Right kidney (tissue), 1 donor: ENCODE measurements around the gene FAM110A.
"Not testable (repeated sequence)": the region's sequence is repeated elsewhere in the genome, so short reads cannot be mapped to it uniquely, and the experiment has no call there.

Experiments
- DNase-seq: peaks from one replicate; pipeline ENCODE4 v3.0.0-alpha.2; 2016

FAM110A gene

GRCh38 chr20:822651-823573 lies 10.6 kb upstream of the FAM110A start:
- no peak for DNase-seq

GRCh38 chr20:823574-823902 lies 10.0 kb upstream of the FAM110A start:
- no peak for DNase-seq

GRCh38 chr20:824490-824889 lies 9.0 kb upstream of the FAM110A start:
- DNase-seq: no peak

GRCh38 chr20:824916-825315 lies 8.6 kb upstream of the FAM110A start:
- DNase-seq: no peak

- DNase-seq: no peak
These were observed 7.6 kb upstream of the FAM110A start for GRCh38 chr20:825710-826421.

GRCh38 chr20:826695-827323 lies 6.7 kb upstream of the FAM110A start:
- no peak for DNase-seq

- not testable (repeated sequence) for DNase-seq
These were observed 5.5 kb upstream of the FAM110A start for GRCh38 chr20:827981-828380.

- no peak for DNase-seq
These were observed 4.5 kb upstream of the FAM110A start for GRCh38 chr20:828987-829386.

GRCh38 chr20:829551-829950 lies 4.0 kb upstream of the FAM110A start:
- no peak for DNase-seq

GRCh38 chr20:830011-830521 lies 3.4 kb upstream of the FAM110A start:
- no peak for DNase-seq

- DNase-seq: no peak
These were observed 2.3 kb upstream of the FAM110A start for GRCh38 chr20:831251-831650.

GRCh38 chr20:831956-832355 lies 1.6 kb upstream of the FAM110A start:
- DNase-seq: no peak

- no peak for DNase-seq
These were observed 430 bp upstream of the FAM110A start for GRCh38 chr20:833121-833449.

- no peak for DNase-seq
These were observed 734 bp downstream of the FAM110A start for GRCh38 chr20:834151-834746.

- no peak for DNase-seq
These were observed 2.1 kb downstream of the FAM110A start for GRCh38 chr20:835608-836045.

GRCh38 chr20:836190-836589 lies 2.7 kb downstream of the FAM110A start:
- no peak for DNase-seq

- no peak for DNase-seq
These were observed 5.5 kb downstream of the FAM110A start for GRCh38 chr20:839015-839414.

GRCh38 chr20:839626-840025 lies 6.1 kb downstream of the FAM110A start:
- DNase-seq: no peak

- DNase-seq: no peak
These were observed 7.0 kb downstream of the FAM110A start for GRCh38 chr20:840503-840857.

- peak; percentile 52 for DNase-seq
These were observed 7.5 kb downstream of the FAM110A start for GRCh38 chr20:840858-841567.

GRCh38 chr20:841568-842546 lies 8.3 kb downstream of the FAM110A start:
- peak; percentile 52 for DNase-seq
